ENCODE data around the gene TIMM21. TPM values are rescaled to one million over a fixed set of nuclear protein-coding genes. Genes with fewer than 3 reads are reported as not detected.

Gene TIMM21
- total and polyA plus RNA-seq, 2 experiments from 2014 or later, result 25.6 to 53.0 TPM

GRCh38 chr18:74152270-74152669, 3.9 kb downstream of the TIMM21 start:
- no peak overlapping the region for H3K27ac ChIP-seq
- H3K36me3 ChIP-seq (replicated peaks; ENCODE audit: insufficient read depth, low read depth), result no peaks in the 10 kb centered on the region
- H3K9me3 ChIP-seq (ENCODE audit: low read depth), result no peaks in the 10 kb centered on the region
- peaks cover 13% of the 10 kb centered on the region for H3K4me1 ChIP-seq (ENCODE audit: insufficient read depth)
- H3K27me3 ChIP-seq, result no peaks in the 10 kb centered on the region
- H2AFZ ChIP-seq, result no peak overlapping the region
- H3K79me2 ChIP-seq, result peaks cover 51% of the 10 kb centered on the region
- H3K9me2 ChIP-seq (replicated peaks; ENCODE audit: insufficient read depth), result no peaks in the 10 kb centered on the region
- no peak overlapping the region for H3K4me2 ChIP-seq
- no peak for DNase-seq (ENCODE audit: low spot score)
- no peaks in the 10 kb centered on the region for H4K20me1 ChIP-seq (ENCODE audit: insufficient read depth, poor library complexity, severe bottlenecking)
- H3K4me3 ChIP-seq, result no peak overlapping the region
- TF ChIP-seq EZH2 (IDR thresholded peaks at IDR 0.05; ENCODE audit: borderline replicate concordance) (no peak), EZH2phosphoT487 (IDR thresholded peaks at IDR 0.05; ENCODE audit: low read depth, severe bottlenecking, unreplicated experiment) (no peak)
- TF ChIP-seq, protein P1, sequence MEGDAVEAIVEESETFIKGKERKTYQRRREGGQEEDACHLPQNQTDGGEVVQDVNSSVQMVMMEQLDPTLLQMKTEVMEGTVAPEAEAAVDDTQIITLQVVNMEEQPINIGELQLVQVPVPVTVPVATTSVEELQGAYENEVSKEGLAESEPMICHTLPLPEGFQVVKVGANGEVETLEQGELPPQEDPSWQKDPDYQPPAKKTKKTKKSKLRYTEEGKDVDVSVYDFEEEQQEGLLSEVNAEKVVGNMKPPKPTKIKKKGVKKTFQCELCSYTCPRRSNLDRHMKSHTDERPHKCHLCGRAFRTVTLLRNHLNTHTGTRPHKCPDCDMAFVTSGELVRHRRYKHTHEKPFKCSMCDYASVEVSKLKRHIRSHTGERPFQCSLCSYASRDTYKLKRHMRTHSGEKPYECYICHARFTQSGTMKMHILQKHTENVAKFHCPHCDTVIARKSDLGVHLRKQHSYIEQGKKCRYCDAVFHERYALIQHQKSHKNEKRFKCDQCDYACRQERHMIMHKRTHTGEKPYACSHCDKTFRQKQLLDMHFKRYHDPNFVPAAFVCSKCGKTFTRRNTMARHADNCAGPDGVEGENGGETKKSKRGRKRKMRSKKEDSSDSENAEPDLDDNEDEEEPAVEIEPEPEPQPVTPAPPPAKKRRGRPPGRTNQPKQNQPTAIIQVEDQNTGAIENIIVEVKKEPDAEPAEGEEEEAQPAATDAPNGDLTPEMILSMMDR (IDR thresholded peaks at IDR 0.05; ENCODE audit: poor library complexity), result no peak
- WGBS (ENCODE audit: low lambda C conversion rate, missing lambda C conversion rate), result 94% methylated on average over 6 of the region's 6 CpGs

DNA sequence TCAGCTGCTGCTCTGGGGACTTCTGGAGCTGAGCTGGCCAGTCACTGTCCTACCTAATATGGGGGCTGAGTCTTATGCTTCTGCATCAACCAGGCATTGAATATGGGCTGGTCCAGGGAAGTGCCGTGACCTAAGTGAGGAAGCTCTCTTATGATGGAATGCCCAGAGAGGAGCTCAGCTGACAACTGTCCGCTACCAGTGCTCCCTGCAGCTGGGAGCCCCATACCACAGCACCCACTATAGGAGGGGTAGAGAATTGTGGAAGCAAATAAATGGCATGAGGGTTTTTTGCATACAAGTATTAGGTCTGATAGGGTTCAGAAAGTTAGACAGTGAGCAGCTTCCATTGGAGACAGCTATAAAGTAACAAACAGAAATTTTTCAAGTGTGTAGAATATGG, 4.5 kb downstream of the TIMM21 start:
- Histone ChIP-seq H4K20me1 (ENCODE audit: insufficient read depth, poor library complexity, severe bottlenecking) (no peaks in the 10 kb centered on the region), H3K36me3 (replicated peaks; ENCODE audit: insufficient read depth, low read depth) (no peaks in the 10 kb centered on the region), H3K9me2 (replicated peaks; ENCODE audit: insufficient read depth) (no peaks in the 10 kb centered on the region), H3K27ac (no peak overlapping the region), H3K9me3 (ENCODE audit: low read depth) (no peaks in the 10 kb centered on the region), H3K4me1 (ENCODE audit: insufficient read depth) (peaks cover 13% of the 10 kb centered on the region), H2AFZ (no peak overlapping the region), H3K79me2 (peaks cover 51% of the 10 kb centered on the region), H3K4me2 (no peak overlapping the region), H3K4me3 (no peak overlapping the region), H3K27me3 (no peaks in the 10 kb centered on the region)
- no peak for DNase-seq (ENCODE audit: low spot score)
- WGBS (ENCODE audit: low lambda C conversion rate, missing lambda C conversion rate), result 100% methylated on average over 2 of the region's 2 CpGs
- TF ChIP-seq EZH2 (IDR thresholded peaks at IDR 0.05; ENCODE audit: borderline replicate concordance) (no peak), EZH2phosphoT487 (IDR thresholded peaks at IDR 0.05; ENCODE audit: low read depth, severe bottlenecking, unreplicated experiment) (no peak)
- TF ChIP-seq, protein P1 (IDR thresholded peaks at IDR 0.05; ENCODE audit: poor library complexity), result no peak

DNA sequence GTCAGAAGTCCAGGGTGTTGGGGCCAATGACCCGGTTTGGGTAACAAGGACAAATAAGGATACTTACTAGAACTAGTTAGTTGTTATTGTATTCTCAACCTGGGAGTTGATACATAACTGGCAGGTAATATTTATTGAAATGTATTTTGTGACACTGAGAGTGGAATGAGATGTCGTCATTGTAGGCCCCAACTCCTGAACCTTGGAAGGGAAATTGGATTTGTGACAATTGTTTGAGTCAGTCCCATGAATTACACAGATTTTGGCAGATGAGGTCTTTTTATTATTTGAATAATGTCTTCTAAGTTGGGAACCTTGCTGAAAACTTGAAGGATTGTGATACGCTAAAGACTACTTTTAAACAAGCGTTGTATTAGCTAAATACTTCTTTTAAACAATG, 5.1 kb downstream of the TIMM21 start:
- Histone ChIP-seq H2AFZ (no peak overlapping the region), H3K36me3 (replicated peaks; ENCODE audit: insufficient read depth, low read depth) (no peaks in the 10 kb centered on the region), H3K9me2 (replicated peaks; ENCODE audit: insufficient read depth) (no peaks in the 10 kb centered on the region), H3K79me2 (peaks cover 51% of the 10 kb centered on the region), H3K4me2 (no peak overlapping the region), H3K4me3 (no peak overlapping the region), H3K4me1 (ENCODE audit: insufficient read depth) (peaks cover 13% of the 10 kb centered on the region), H3K27me3 (no peaks in the 10 kb centered on the region), H3K9me3 (ENCODE audit: low read depth) (no peaks in the 10 kb centered on the region), H3K27ac (no peak overlapping the region), H4K20me1 (ENCODE audit: insufficient read depth, poor library complexity, severe bottlenecking) (no peaks in the 10 kb centered on the region)
- 100% methylated on average over 4 of the region's 4 CpGs for WGBS (ENCODE audit: low lambda C conversion rate, missing lambda C conversion rate)
- TF ChIP-seq EZH2phosphoT487 (IDR thresholded peaks at IDR 0.05; ENCODE audit: low read depth, severe bottlenecking, unreplicated experiment) (no peak), EZH2 (IDR thresholded peaks at IDR 0.05; ENCODE audit: borderline replicate concordance) (no peak)
- TF ChIP-seq, protein P1 (IDR thresholded peaks at IDR 0.05; ENCODE audit: poor library complexity), result no peak
- DNase-seq (ENCODE audit: low spot score), result no peak

GRCh38 chr18:74153793-74154192, 5.5 kb downstream of the TIMM21 start:
- no peaks in the 10 kb centered on the region for H3K9me3 ChIP-seq (ENCODE audit: low read depth)
- 97% methylated on average over 4 of the region's 4 CpGs for WGBS (ENCODE audit: low lambda C conversion rate, missing lambda C conversion rate)
- no peak overlapping the region for H3K4me3 ChIP-seq
- no peak overlapping the region for H3K27ac ChIP-seq
- peaks cover 13% of the 10 kb centered on the region for H3K4me1 ChIP-seq (ENCODE audit: insufficient read depth)
- no peaks in the 10 kb centered on the region for H4K20me1 ChIP-seq (ENCODE audit: insufficient read depth, poor library complexity, severe bottlenecking)
- no peak overlapping the region for H2AFZ ChIP-seq
- no peaks in the 10 kb centered on the region for H3K36me3 ChIP-seq (replicated peaks; ENCODE audit: insufficient read depth, low read depth)
- H3K79me2 ChIP-seq, result peaks cover 48% of the 10 kb centered on the region
- no peaks in the 10 kb centered on the region for H3K27me3 ChIP-seq
- no peak overlapping the region for H3K4me2 ChIP-seq
- no peak for DNase-seq (ENCODE audit: low spot score)
- H3K9me2 ChIP-seq (replicated peaks; ENCODE audit: insufficient read depth), result no peaks in the 10 kb centered on the region
- TF ChIP-seq, protein P1 (IDR thresholded peaks at IDR 0.05; ENCODE audit: poor library complexity), result no peak
- TF ChIP-seq EZH2 (IDR thresholded peaks at IDR 0.05; ENCODE audit: borderline replicate concordance), result no peak
- TF ChIP-seq EZH2phosphoT487 (IDR thresholded peaks at IDR 0.05; ENCODE audit: low read depth, severe bottlenecking, unreplicated experiment), result no peak

All from hepatocyte (in vitro differentiated cells).